C1 segment of cervical spinal cord (tissue), 14 donors: ENCODE measurements around the gene MRPL38.

Experiments
- DNase-seq, 14 donors: peaks; one replicate each; lab custom pipeline; 2025; lab: John Stamatoyannopoulos, UW

Gene MRPL38

GRCh38 chr17:75855310-75856061 lies 49.2 kb downstream of the MRPL38 start, which contains the start of gene WBP2:
WBP2 (minus strand) TSS chr17:75855335; CDS start chr17:75855297, 38 bp downstream.
- DNase-seq, result peak; percentile 81 to 100 (median 98)

- peak in 1 of 14 donors; percentile 86 for DNase-seq
Measured at GRCh38 chr17:75854881-75855309, 49.8 kb downstream of the MRPL38 start.

GRCh38 chr17:75854101-75854748 lies 50.5 kb downstream of the MRPL38 start:
- peak in 7 of 14 donors; percentile 25 to 62 (median 43) for DNase-seq

GRCh38 chr17:75853433-75853832 lies 51.3 kb downstream of the MRPL38 start:
- DNase-seq, result no peak

GRCh38 chr17:75851693-75851991 lies 53.0 kb downstream of the MRPL38 start:
- peak in 2 of 14 donors; percentile 51 to 74 for DNase-seq

GRCh38 chr17:75850928-75851692 lies 53.6 kb downstream of the MRPL38 start:
- peak in 11 of 14 donors; percentile 37 to 90 (median 75) for DNase-seq

DNA sequence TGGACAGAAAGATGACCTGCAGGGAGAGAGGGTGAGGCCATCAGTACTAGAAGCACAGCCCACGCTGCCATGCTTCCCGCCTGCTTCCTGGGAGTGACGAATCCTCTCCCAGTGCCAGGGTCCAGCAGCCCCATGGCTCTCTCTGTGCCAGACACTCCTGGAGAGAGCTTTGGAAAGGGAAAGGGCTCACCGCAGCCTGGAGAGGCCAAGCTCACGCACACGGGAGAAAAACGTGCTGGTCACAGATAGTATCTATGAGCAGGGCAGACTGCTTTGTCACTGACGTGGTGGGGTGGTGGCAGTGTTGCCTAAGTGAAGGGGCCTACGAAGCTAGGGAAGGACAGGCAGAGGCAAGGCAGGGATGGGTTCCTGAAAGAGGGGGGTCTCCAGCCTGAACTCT lies 55.0 kb downstream of the MRPL38 start:
- peak in 2 of 14 donors; percentile 26 to 61 for DNase-seq

GRCh38 chr17:75849279-75849646 lies 55.4 kb downstream of the MRPL38 start:
- peak in 1 of 14 donors; percentile 70 for DNase-seq
